Keratinocyte (primary cell): Measurements from ENCODE around the gene SYT1. TPM values are rescaled to one million over a fixed set of nuclear protein-coding genes. Genes with fewer than 3 reads are reported as not detected.

Experiments
- DNase-seq: peaks from one replicate; pipeline ENCODE4 v3.0.0-alpha.2; 2011; ENCODE audit warnings: low read depth, missing footprints, low spot score
- FAIRE-seq: peaks from 2 replicates; lab custom pipeline; 2011; peaks lifted over from hg19 to GRCh38; lab: Jason Lieb, UNC
- H2AFZ ChIP-seq: 2 replicates; pipeline ENCODE4 v1.6.0; 2012; ENCODE audit warnings: low read length, control low read depth, inconsistent platforms; ENCODE audit not compliant: control insufficient read depth
- H3K27ac ChIP-seq: 2 replicates; pipeline ENCODE4 v1.5.1; 2011; ENCODE audit warnings: low read length; ENCODE audit not compliant: control insufficient read depth, insufficient read depth
- H3K27me3 ChIP-seq: 3 replicates; pipeline ENCODE4 v1.6.0; 2011; ENCODE audit warnings: low read length; ENCODE audit not compliant: control insufficient read depth, insufficient read depth; ENCODE audit errors: extremely low read depth
- H3K36me3 ChIP-seq, 2 experiments: 2 replicates in 1 of 2; 3 replicates in 1 of 2; pipeline ENCODE4 v1.5.1; 2011; ENCODE audit warnings: low read length in 2 of 2, mild to moderate bottlenecking in 1 of 2; ENCODE audit not compliant: control insufficient read depth in 2 of 2, insufficient read depth in 2 of 2; ENCODE audit errors: extremely low read depth in 1 of 2
- H3K4me1 ChIP-seq: 3 replicates; pipeline ENCODE4 v1.5.1; 2011; ENCODE audit warnings: low read length; ENCODE audit not compliant: control insufficient read depth, insufficient read depth; ENCODE audit errors: extremely low read depth
- H3K4me2 ChIP-seq: 3 replicates; pipeline ENCODE4 v1.6.0; 2011; ENCODE audit warnings: low read depth, low read length; ENCODE audit not compliant: control insufficient read depth, insufficient read depth; ENCODE audit errors: extremely low read depth
- H3K4me3 ChIP-seq, 3 experiments: fragments of 200-600 bp in 1 of 3; sonication (generic) in 1 of 3; 2 replicates in 2 of 3; 3 replicates in 1 of 3; pipeline ENCODE4 v1.5.1; 2011 to 2016; ENCODE audit warnings: low read length in 3 of 3, mild to moderate bottlenecking in 3 of 3, control low read depth in 2 of 3, inconsistent platforms in 1 of 3, low read depth in 1 of 3, mixed read lengths in 1 of 3, mixed run types in 1 of 3, moderate library complexity in 1 of 3; ENCODE audit not compliant: control insufficient read depth in 2 of 3, insufficient read depth in 2 of 3; ENCODE audit errors: extremely low read depth in 1 of 3
- H3K79me2 ChIP-seq: 2 replicates; pipeline ENCODE4 v1.6.0; 2012; ENCODE audit warnings: low read length; ENCODE audit not compliant: control insufficient read depth, insufficient read depth
- H3K9ac ChIP-seq: 3 replicates; pipeline ENCODE4 v1.6.0; 2011; ENCODE audit warnings: low read length; ENCODE audit not compliant: control insufficient read depth, insufficient read depth; ENCODE audit errors: extremely low read depth
- H3K9me1 ChIP-seq: 3 replicates; pipeline ENCODE4 v1.6.0; 2011; ENCODE audit warnings: low read length; ENCODE audit not compliant: control insufficient read depth, insufficient read depth; ENCODE audit errors: extremely low read depth
- H3K9me3 ChIP-seq: 2 replicates; pipeline ENCODE4 v1.5.1; 2012; ENCODE audit warnings: low read depth, low read length; ENCODE audit not compliant: control insufficient read depth
- H4K20me1 ChIP-seq: 3 replicates; pipeline ENCODE4 v1.6.0; 2011; ENCODE audit warnings: low read length; ENCODE audit not compliant: control insufficient read depth, insufficient read depth; ENCODE audit errors: extremely low read depth
- EZH2 ChIP-seq: IDR thresholded peaks from one replicate; pipeline ENCODE4 v1.6.1; 2012; ENCODE audit warnings: inconsistent platforms, mild to moderate bottlenecking, low read length, moderate library complexity
- dilution Hi-C: fragments of 300-500 bp; cut with MboI; formaldehyde crosslinking; loops from one replicate; pipeline ENCODE4 v1.7.0; 2020; ENCODE audit warnings: low sequenced_read_pairs; ENCODE audit not compliant: extremely low pct_ligation_motif_present
- polyA plus RNA-seq, 5 experiments: library from polyadenylated mRNA; depleted of rRNA in 3 of 5; stranded (reverse) in 3 of 5; stranded (forward) in 1 of 5; unstranded in 1 of 5; fragments of >200 nt; gene quantifications; 1 replicate in 1 of 5; 2 replicates in 3 of 5; 3 replicates in 1 of 5; pipeline versions ENCODE4 v1.2.1 to v1.2.3, GENCODE V29; 2011 to 2012; ENCODE audit warnings: missing spikeins in 2 of 5, low read depth in 1 of 5, low replicate concordance in 1 of 5
- TF ChIP-seq, protein P1 (sequence below), 3 experiments: IDR thresholded peaks in 1 of 3; conservative IDR thresholded peaks in 1 of 3; optimal IDR thresholded peaks in 1 of 3; 2 replicates in 2 of 3; 3 replicates in 1 of 3; pipeline versions ENCODE3 to v1.5.1; 2011; ENCODE audit warnings: low read length in 3 of 3, mild to moderate bottlenecking in 3 of 3, moderate library complexity in 2 of 3, control low read depth in 1 of 3, inconsistent platforms in 1 of 3; ENCODE audit not compliant: insufficient read depth in 2 of 3; ENCODE audit errors: extremely low read depth in 1 of 3

SYT1 gene
- polyA plus RNA-seq, 1 donor (not counting 4 experiments of a cell fraction or from before 2014, with no cell fraction given): 6.1 TPM

DNA sequence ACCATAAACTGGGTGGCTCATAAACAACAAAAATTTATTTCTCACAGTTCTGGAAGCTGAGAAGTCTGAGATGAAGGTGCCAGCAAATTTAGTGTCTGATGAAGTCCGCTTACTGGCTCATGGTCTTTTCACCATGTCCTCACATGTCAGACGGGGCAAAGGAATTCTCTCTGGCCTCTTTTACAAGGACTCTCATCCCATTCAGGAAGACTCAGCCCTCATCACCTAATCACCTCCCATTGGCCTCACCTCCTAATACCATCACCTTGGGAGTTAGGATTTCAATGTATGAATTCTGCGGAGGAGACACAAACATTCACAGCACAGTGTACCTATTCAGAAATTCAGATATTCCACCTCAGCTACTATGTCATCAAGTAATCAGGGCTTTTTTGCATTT is 468.6 kb downstream of the SYT1 start:
- no peak for FAIRE-seq
- Histone ChIP-seq H3K4me3 (no peak overlapping the region), H3K4me1 (no peaks in the 10 kb centered on the region), H3K9me1 (no peaks in the 10 kb centered on the region), H4K20me1 (no peaks in the 10 kb centered on the region), H3K79me2 (no peaks in the 10 kb centered on the region), H3K9ac (no peak overlapping the region), H3K27me3 (no peaks in the 10 kb centered on the region), H2AFZ (no peak overlapping the region), H3K36me3 (no peaks in the 10 kb centered on the region), H3K27ac (no peak overlapping the region), H3K4me2 (no peak overlapping the region), H3K9me3 (no peaks in the 10 kb centered on the region)
- no peak for TF ChIP-seq EZH2
- TF ChIP-seq, protein P1, sequence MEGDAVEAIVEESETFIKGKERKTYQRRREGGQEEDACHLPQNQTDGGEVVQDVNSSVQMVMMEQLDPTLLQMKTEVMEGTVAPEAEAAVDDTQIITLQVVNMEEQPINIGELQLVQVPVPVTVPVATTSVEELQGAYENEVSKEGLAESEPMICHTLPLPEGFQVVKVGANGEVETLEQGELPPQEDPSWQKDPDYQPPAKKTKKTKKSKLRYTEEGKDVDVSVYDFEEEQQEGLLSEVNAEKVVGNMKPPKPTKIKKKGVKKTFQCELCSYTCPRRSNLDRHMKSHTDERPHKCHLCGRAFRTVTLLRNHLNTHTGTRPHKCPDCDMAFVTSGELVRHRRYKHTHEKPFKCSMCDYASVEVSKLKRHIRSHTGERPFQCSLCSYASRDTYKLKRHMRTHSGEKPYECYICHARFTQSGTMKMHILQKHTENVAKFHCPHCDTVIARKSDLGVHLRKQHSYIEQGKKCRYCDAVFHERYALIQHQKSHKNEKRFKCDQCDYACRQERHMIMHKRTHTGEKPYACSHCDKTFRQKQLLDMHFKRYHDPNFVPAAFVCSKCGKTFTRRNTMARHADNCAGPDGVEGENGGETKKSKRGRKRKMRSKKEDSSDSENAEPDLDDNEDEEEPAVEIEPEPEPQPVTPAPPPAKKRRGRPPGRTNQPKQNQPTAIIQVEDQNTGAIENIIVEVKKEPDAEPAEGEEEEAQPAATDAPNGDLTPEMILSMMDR (optimal IDR thresholded peaks at IDR 0.05 in 1 of 3, IDR thresholded peaks at IDR 0.05 in 1 of 3, conservative IDR thresholded peaks at IDR 0.05 in 1 of 3; ENCODE audit: extremely low read depth in 1 of 3, insufficient read depth in 2 of 3, low read length in 3 of 3): no peak
- dilution Hi-C loops: no loop called here
- no peak for DNase-seq

DNA sequence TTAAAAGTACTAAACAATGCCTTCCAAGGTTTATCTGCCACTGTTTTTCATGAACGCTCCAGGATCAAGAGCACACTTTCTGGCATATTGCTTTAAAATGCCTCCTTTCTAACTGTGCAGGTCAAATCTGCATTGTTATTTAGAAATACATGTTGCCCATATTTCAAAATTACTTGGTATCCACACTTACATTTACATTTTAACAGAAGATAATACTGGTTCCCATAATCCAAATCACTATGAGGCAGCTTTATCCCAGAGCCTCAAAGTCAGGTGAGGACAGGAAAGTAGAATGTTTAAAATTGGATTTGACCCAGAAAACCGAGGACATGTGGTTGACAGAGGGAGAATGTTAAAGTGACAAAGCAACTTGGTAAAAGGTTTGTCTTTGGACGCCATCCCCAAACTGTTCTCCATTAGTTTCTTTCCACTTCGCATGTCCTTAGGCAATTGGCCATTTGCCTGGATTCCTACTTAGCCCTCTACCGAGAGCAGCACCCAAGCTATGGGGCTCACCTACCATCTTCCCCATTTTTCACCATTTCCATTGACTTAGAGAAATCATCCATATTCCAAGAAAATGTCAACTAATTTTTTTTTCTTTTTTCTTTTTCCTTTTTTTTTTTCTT is 473.2 kb downstream of the SYT1 start:
- no peak overlapping the region for H3K4me3 ChIP-seq
- H3K4me2 ChIP-seq: no peak overlapping the region
- H3K9me3 ChIP-seq: no peaks in the 10 kb centered on the region
- H4K20me1 ChIP-seq: no peaks in the 10 kb centered on the region
- no peak for FAIRE-seq
- dilution Hi-C loops: no loop called here
- H3K9ac ChIP-seq: no peak overlapping the region
- no peak overlapping the region for H3K27ac ChIP-seq
- H3K79me2 ChIP-seq: no peaks in the 10 kb centered on the region
- no peaks in the 10 kb centered on the region for H3K36me3 ChIP-seq
- H3K27me3 ChIP-seq: no peaks in the 10 kb centered on the region
- no peak overlapping the region for H2AFZ ChIP-seq
- DNase-seq: no peak
- no peaks in the 10 kb centered on the region for H3K4me1 ChIP-seq
- no peaks in the 10 kb centered on the region for H3K9me1 ChIP-seq
- TF ChIP-seq EZH2: no peak
- TF ChIP-seq, protein P1 (optimal IDR thresholded peaks at IDR 0.05 in 1 of 3, IDR thresholded peaks at IDR 0.05 in 1 of 3, conservative IDR thresholded peaks at IDR 0.05 in 1 of 3; ENCODE audit: extremely low read depth in 1 of 3, insufficient read depth in 2 of 3, low read length in 3 of 3): no peak
